ENCODE measurements around the gene RPL23. TPM values are rescaled to one million over a fixed set of nuclear protein-coding genes. Genes with fewer than 3 reads are reported as not detected.

RPL23 gene
- total RNA-seq, 4 donors from 2014 or later: 721 to 1,711 (median 1,283) TPM

GRCh38 chr17:38885728-38886642, 32.5 kb upstream of the RPL23 start:
- DNase-seq (ENCODE audit: extremely low spot score): no peak
- peak overlapping the region in 3 of 4 donors; percentile 1 to 48 (median 38) for H3K27ac ChIP-seq (replicated peaks in 1 of 4)
- H3K9me3 ChIP-seq: no peaks in the 10 kb centered on the region
- H3K4me1 ChIP-seq: peaks cover 63 to 94% (median 79%) of the 10 kb centered on the region in 4 donors
- no peaks in the 10 kb centered on the region for H3K27me3 ChIP-seq
- intact Hi-C loops (cut with DNase I): no loop called here
- H3K4me3 ChIP-seq: no peak overlapping the region
- no peak for TF ChIP-seq POLR2A (IDR thresholded peaks at IDR 0.05; ENCODE audit: low read depth)
- TF ChIP-seq POLR2AphosphoS5 (IDR thresholded peaks at IDR 0.05): no peak
- TF ChIP-seq CTCF (IDR thresholded peaks at IDR 0.05): no peak
- no peak for TF ChIP-seq EP300 (IDR thresholded peaks at IDR 0.05)
- 43% methylated on average over 11 of the region's 11 CpGs for WGBS
- H3K36me3 ChIP-seq: peaks cover 16 to 65% (median 42%) of the 10 kb centered on the region in 4 donors

- Histone ChIP-seq H3K36me3 (peaks cover 8 to 61% (median 36%) of the 10 kb centered on the region in 4 donors), H3K27me3 (no peaks in the 10 kb centered on the region), H3K27ac (replicated peaks in 1 of 4) (peak overlapping the region; percentile 1 to 48 (median 34)), H3K4me3 (no peak overlapping the region), H3K4me1 (peaks cover 71 to 96% (median 84%) of the 10 kb centered on the region in 4 donors), H3K9me3 (no peaks in the 10 kb centered on the region)
- 74% methylated on average over 6 of the region's 9 CpGs for WGBS
- TF ChIP-seq CTCF (IDR thresholded peaks at IDR 0.05) (no peak), EP300 (IDR thresholded peaks at IDR 0.05) (no peak), POLR2A (IDR thresholded peaks at IDR 0.05; ENCODE audit: low read depth) (no peak), POLR2AphosphoS5 (IDR thresholded peaks at IDR 0.05) (no peak)
- DNase-seq (ENCODE audit: extremely low spot score): no peak
- intact Hi-C loops (cut with DNase I): no loop called here
Measured at GRCh38 chr17:38885044-38885727, 31.7 kb upstream of the RPL23 start.

GRCh38 chr17:38883592-38884526, 30.3 kb upstream of the RPL23 start:
- peak overlapping the region; percentile 35 to 76 (median 66) for H3K27ac ChIP-seq (replicated peaks in 1 of 4)
- H3K36me3 ChIP-seq: peaks cover 2 to 52% (median 28%) of the 10 kb centered on the region in 4 donors
- TF ChIP-seq EP300 (IDR thresholded peaks at IDR 0.05) (no peak), POLR2AphosphoS5 (IDR thresholded peaks at IDR 0.05) (no peak), POLR2A (IDR thresholded peaks at IDR 0.05; ENCODE audit: low read depth) (no peak), CTCF (IDR thresholded peaks at IDR 0.05) (no peak)
- intact Hi-C loops (cut with DNase I): loop anchor here (5.0 kb wide), 1 partner anchor 43 kb away; the partner anchor contains the start of gene LASP1NB
- no peaks in the 10 kb centered on the region for H3K9me3 ChIP-seq
- H3K4me3 ChIP-seq: no peak overlapping the region
- no peak for DNase-seq (ENCODE audit: extremely low spot score)
- H3K4me1 ChIP-seq: peaks cover 83 to 98% (median 94%) of the 10 kb centered on the region in 4 donors
- no peaks in the 10 kb centered on the region for H3K27me3 ChIP-seq
- 56% methylated on average over 19 of the region's 19 CpGs for WGBS

- H3K27me3 ChIP-seq: no peaks in the 10 kb centered on the region
- no peak for DNase-seq (ENCODE audit: extremely low spot score)
- H3K36me3 ChIP-seq: peaks cover 0 to 56% (median 32%) of the 10 kb centered on the region in 4 donors
- peak overlapping the region; percentile 35 to 76 (median 66) for H3K27ac ChIP-seq (replicated peaks in 1 of 4)
- 96% methylated on average over 2 of the region's 2 CpGs for WGBS
- TF ChIP-seq POLR2A (IDR thresholded peaks at IDR 0.05; ENCODE audit: low read depth): no peak
- no peak for TF ChIP-seq POLR2AphosphoS5 (IDR thresholded peaks at IDR 0.05)
- no peak for TF ChIP-seq CTCF (IDR thresholded peaks at IDR 0.05)
- peaks cover 88 to 100% (median 98%) of the 10 kb centered on the region in 4 donors for H3K4me1 ChIP-seq
- no peaks in the 10 kb centered on the region for H3K9me3 ChIP-seq
- intact Hi-C loops (cut with DNase I): loop anchor here (5.0 kb wide), 1 partner anchor 44 kb away; the partner anchor contains the start of gene LASP1NB
- no peak overlapping the region for H3K4me3 ChIP-seq
Measured at GRCh38 chr17:38882870-38883269, 29.3 kb upstream of the RPL23 start.
